AG10803 (cell line): ENCODE measurements around the gene CPT1A.
A peak's percentile ranks its signal among the peaks of the same experiment; 100 is the strongest.

Experiments used
- DNase-seq: peaks from one replicate; pipeline ENCODE4 v3.0.0; 2010; ENCODE audit warnings: low read depth
- H3K4me3 ChIP-seq: 2 replicates; pipeline ENCODE4 v1.5.1; 2011; ENCODE audit warnings: mild to moderate bottlenecking, low read length, control low read depth
- CTCF ChIP-seq: conservative IDR thresholded peaks from 2 replicates; pipeline ENCODE4 v1.5.1; 2011; ENCODE audit warnings: mild to moderate bottlenecking, low read length, control low read depth, inconsistent platforms

Gene CPT1A

GRCh38 chr11:68843052-68843561 lies 1.4 kb upstream of the CPT1A start:
- TF ChIP-seq CTCF, result no peak
- H3K4me3 ChIP-seq, result peak overlapping the region; percentile 69
- DNase-seq, result peak; percentile 41

- no peak for TF ChIP-seq CTCF
- no peak for DNase-seq
- H3K4me3 ChIP-seq, result peak overlapping the region; percentile 69
Observed at GRCh38 chr11:68842427-68843051, 823 bp upstream of the CPT1A start.

- DNase-seq, result peak; percentile 34
- TF ChIP-seq CTCF, result no peak
- H3K4me3 ChIP-seq, result peak overlapping the region; percentile 78
Observed at GRCh38 chr11:68840661-68841653, 759 bp downstream of the CPT1A start.

GRCh38 chr11:68839911-68840641 lies 1.6 kb downstream of the CPT1A start:
- peak; percentile 24 for DNase-seq
- H3K4me3 ChIP-seq, result peak overlapping the region; percentile 78
- no peak for TF ChIP-seq CTCF

GRCh38 chr11:68839054-68839865 lies 2.5 kb downstream of the CPT1A start:
- TF ChIP-seq CTCF, result no peak
- DNase-seq, result peak; percentile 94
- peak overlapping the region; percentile 78 for H3K4me3 ChIP-seq

- peak; percentile 40 for DNase-seq
- H3K4me3 ChIP-seq, result peak overlapping the region; percentile 78
- no peak for TF ChIP-seq CTCF
Observed at GRCh38 chr11:68838572-68838964, 3.1 kb downstream of the CPT1A start.
